Activated CD4-positive, alpha-beta T cell treated with anti-CD3 and anti-CD28 coated beads for 24 hours (primary cell): Measurements from ENCODE around the gene CEP162.
"Not testable (repeated sequence)": the region's sequence is repeated elsewhere in the genome, so short reads cannot be mapped to it uniquely, and the experiment has no call there.

Experiments
- DNase-seq, 2 donors: peaks; one replicate each; pipeline ENCODE4 v3.0.0-alpha.2; 2020; ENCODE audit warnings: low read depth in 2 of 2

CEP162 gene

GRCh38 chr6:84086545-84087429 is 140.7 kb downstream of the CEP162 start:
- DNase-seq: no peak

- no peak for DNase-seq
Observed at GRCh38 chr6:84086056-84086455, 141.4 kb downstream of the CEP162 start.

- not testable (repeated sequence) for DNase-seq
Observed at GRCh38 chr6:84084705-84085104, 142.7 kb downstream of the CEP162 start.

- DNase-seq: no peak
Observed at GRCh38 chr6:84082689-84083265, 144.7 kb downstream of the CEP162 start.

- DNase-seq: no peak
Observed at GRCh38 chr6:84081222-84081621, 146.2 kb downstream of the CEP162 start.

- DNase-seq: no peak
Observed at GRCh38 chr6:84078335-84078734, 149.1 kb downstream of the CEP162 start.

GRCh38 chr6:84077645-84078044 is 149.8 kb downstream of the CEP162 start:
- DNase-seq: no peak

GRCh38 chr6:84074988-84075781 is 152.3 kb downstream of the CEP162 start:
- DNase-seq: no peak
